Activated CD4-positive, alpha-beta T cell treated with anti-CD3 and anti-CD28 coated beads for 48 hours (primary cell): Measurements from ENCODE around the gene C6orf118.
A peak's percentile ranks its signal among the peaks of the same experiment; 100 is the strongest.

Source experiments
- DNase-seq: peaks from one replicate; pipeline ENCODE4 v3.0.0-alpha.2; 2020

Gene C6orf118

GRCh38 chr6:165308926-165309731, at the start of gene C6orf118:
Gene C6orf118 (minus strand): TSS chr6:165309605. CDS start chr6:165309586, 19 bp downstream.
- DNase-seq = peak; percentile 7

DNA sequence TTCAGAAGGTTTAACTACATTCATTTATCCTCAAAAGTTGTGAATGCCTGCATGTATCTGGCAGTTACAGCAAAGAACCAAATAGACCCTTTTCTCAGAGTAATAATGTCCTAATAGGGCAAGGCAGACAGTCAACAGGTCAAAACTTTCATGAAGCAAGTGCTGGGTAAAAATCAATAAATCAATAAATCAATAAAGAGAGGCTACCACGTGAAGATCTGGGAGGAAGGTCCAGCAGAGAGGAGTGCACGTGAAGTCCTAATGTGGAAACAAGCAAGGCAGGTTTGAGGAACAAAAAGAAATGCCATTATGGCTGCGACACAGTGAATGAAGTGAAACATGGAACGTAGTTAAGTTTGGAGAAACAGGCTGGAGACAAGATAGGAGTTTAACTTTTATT, 36.3 kb upstream of the C6orf118 start:
- DNase-seq = no peak

GRCh38 chr6:165340532-165340931, 31.1 kb upstream of the C6orf118 start:
- DNase-seq = no peak

GRCh38 chr6:165325609-165326008, 16.2 kb upstream of the C6orf118 start:
- DNase-seq = no peak

DNA sequence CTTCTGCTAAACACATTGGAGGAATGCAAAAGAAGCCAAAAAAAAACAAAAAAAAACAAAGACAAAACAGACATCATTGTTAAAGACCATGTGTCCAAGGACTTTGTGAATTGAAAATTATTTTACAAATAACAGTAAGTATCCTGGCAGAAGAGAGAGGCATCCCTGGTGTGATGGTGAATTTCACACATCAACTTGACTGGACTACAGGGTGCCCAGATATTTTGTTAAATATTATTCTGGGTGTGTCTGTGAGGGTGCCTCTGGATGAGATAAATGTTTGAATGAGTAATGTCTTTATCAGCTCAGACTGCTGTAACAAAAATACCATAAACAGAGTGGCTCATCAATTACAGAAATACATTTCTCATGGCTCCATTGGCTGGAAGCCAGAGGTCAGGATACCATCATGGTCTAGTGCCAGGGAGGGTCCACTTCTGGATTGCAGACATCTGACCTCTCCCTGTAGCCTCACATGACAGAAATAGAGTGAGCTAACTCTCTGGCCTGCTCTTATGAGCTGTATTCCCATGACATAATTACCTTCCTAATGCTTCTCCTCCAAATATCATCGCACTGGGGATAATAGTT, 12.2 kb upstream of the C6orf118 start:
- DNase-seq = no peak

- no peak for DNase-seq
These were observed 11.7 kb upstream of the C6orf118 start for GRCh38 chr6:165321150-165321549.

DNA sequence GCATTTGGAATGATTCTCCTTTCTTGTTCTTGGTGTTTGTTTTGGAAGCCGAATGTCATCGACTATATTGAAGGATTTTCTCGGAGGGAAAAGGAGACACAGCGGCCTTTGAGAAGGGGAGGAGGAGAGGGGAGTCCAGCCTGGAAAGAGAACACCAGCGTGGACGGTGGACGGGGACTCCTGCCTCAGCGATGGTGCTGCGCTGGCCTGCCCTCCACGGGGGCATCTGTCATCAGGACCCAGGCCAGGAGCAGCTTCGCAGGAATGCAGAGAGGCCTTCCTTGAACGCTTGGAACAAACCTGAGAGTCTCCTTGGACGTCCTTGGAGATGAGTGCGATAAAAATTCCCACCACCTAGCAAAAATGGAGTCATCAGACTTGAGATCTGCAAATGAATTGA, 8.3 kb upstream of the C6orf118 start:
- DNase-seq = no peak

- no peak for DNase-seq
These were observed 2.5 kb downstream of the C6orf118 start for GRCh38 chr6:165306955-165307354.

DNA sequence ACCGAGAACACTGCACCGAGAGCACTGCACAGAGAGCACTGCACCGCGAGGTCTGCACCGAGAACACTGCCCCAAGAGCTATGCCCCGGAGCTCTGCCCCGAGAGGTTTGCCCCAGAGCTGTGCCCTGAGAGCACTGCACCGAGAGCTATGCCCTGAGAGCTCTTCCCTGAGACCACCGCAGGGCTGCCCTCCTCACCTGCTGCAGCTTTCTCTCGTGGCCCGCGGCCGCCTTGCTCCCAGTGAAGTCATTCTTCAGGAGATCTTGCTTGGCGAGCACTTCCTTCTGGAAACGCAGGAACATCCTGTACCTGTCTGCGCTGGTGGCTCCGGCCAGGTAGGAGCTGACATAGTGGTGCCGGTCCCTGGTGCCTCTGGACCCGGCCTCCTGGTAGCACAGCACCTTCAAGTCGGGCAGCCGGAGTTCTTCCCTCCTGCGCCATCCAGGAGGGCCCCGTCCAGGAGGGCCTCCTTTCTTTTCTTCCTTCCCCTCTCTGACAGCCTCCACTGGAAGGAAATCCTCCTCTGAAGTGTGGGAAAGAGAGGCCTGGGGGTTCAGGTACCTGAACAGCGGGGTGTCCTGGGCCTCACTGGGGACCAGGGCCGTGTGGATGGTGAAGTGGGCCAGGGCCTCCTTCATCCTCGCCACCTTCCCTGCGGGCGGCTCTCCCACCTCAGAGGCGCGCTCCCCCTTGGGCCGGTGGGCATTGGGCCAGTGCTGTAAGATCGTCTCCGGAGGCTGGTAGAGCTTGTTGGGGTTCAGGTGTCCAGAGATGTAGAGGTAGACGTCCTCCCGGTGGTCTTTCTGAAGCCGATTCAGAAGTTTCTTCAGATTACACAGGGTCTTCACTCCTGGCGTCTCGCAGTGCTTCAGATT, 7.8 kb downstream of the C6orf118 start:
- no peak for DNase-seq

DNA sequence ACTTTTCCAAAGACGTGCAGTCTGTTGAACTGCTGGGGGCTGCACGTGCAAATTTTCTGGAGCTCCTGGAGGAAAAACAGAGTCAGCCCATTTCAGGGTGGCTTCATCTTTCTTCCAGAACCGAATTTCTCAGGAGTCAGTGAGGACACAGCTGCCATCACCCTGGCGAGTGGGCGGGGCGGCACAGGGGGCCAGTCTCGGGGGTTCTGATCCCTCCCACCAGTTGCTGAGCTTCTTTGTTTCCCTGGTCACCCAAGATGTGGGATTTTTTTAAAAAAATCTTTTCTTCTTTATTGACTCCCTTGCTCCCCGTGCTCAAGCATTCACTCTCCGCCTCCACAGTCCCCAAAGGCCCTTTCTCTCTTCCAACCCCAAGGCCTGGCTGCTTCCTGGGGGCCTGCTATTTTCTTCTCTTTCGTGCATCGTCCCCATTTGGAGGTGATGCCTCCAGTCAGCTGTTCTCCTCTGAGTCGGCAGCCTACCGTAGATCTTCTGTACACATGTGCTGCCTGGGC, 8.9 kb downstream of the C6orf118 start:
- DNase-seq = no peak

- no peak for DNase-seq
These were observed 10.5 kb downstream of the C6orf118 start for GRCh38 chr6:165298875-165299274.

GRCh38 chr6:165298402-165298801, 11.0 kb downstream of the C6orf118 start:
- no peak for DNase-seq

GRCh38 chr6:165292657-165293056, 16.7 kb downstream of the C6orf118 start:
- no peak for DNase-seq

- no peak for DNase-seq
These were observed 34.8 kb downstream of the C6orf118 start for GRCh38 chr6:165274611-165275010.

DNA sequence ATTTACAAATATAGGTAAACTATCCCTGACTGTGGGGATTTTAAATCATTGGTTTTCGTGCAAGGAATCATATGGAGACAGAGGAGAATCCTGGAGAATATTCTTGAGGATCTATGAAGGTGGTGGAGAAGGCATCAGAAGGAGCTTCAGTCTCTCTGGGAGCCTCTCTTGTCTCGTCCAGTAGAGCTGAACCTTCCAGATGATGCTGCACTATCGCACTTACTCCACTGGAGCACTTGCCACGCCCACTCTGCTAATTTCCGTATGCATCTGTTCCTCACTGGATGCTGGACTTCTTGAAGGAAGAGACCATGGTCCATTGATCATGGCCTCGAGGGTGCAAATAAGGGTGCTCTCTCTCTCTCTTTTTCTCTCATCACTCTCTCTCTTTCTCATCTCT, 36.8 kb downstream of the C6orf118 start:
- DNase-seq = no peak

- no peak for DNase-seq
These were observed 40.4 kb downstream of the C6orf118 start for GRCh38 chr6:165268987-165269386.

- no peak for DNase-seq
These were observed 42.8 kb downstream of the C6orf118 start for GRCh38 chr6:165266621-165267020.

- DNase-seq = no peak
These were observed 43.2 kb downstream of the C6orf118 start for GRCh38 chr6:165266191-165266590.

DNA sequence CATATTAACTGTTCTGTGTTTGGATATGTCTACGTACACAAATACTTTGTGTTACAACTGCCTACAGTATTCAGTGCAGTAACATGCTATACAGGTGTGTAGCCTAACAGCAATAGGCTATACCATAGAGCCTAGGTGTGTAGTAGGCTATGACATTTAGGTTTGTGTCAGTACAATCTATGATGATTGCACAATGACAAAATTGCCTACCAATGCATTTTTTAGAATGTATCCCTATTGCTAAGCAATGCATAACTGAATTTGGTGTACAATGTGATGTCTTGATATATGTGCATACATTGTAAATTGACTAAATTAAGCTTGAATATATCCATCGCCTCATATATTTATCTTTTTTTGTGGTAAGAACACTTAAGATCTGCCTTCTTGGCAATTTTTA, 48.9 kb downstream of the C6orf118 start:
- no peak for DNase-seq

GRCh38 chr6:165249808-165250207, 59.6 kb downstream of the C6orf118 start:
- DNase-seq = no peak

GRCh38 chr6:165245701-165246100, 63.7 kb downstream of the C6orf118 start:
- no peak for DNase-seq

GRCh38 chr6:165245287-165245686, 64.1 kb downstream of the C6orf118 start:
- no peak for DNase-seq

DNA sequence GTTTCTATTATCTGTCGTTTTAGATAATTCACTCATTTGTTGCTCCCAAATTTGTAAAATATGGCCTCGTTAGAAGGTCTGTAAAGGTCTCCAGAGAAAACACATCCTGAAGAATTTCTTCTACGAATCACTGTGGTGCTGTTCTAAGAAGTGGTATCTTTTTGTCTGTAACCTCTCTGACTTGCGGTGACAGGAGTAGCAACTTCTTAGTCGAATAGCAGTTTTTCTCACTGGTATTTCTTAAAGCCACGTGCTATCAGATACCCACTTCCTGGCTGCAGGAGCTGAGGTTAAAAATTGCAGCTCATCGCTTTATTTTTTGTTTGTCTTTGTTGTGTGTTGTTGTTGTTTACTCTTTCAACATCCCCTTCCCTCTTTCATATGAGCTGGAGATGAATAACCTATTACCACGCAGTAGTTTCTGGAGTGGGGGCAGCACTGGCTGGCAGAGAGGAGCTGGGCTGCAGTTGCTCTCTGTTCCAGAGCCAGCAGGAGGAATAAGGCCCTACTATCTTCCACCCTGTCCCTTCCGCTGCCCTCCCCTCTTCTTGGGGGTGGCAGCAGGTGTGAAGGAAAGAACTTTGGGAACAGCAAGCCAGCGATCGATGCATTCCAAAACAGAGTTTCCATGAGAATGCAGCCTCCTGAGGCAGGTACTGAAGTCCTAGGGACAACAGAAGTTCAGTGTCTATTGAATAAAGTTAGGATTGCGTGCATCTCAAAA, 64.7 kb downstream of the C6orf118 start:
- no peak for DNase-seq
